ENCODE measurements around the gene ALG12. TPM values are rescaled to one million over a fixed set of nuclear protein-coding genes. Genes with fewer than 3 reads are reported as not detected.

The ALG12 gene
- polyA plus RNA-seq, 3 donors = 7.2 to 9.5 (median 9.0) TPM

DNA sequence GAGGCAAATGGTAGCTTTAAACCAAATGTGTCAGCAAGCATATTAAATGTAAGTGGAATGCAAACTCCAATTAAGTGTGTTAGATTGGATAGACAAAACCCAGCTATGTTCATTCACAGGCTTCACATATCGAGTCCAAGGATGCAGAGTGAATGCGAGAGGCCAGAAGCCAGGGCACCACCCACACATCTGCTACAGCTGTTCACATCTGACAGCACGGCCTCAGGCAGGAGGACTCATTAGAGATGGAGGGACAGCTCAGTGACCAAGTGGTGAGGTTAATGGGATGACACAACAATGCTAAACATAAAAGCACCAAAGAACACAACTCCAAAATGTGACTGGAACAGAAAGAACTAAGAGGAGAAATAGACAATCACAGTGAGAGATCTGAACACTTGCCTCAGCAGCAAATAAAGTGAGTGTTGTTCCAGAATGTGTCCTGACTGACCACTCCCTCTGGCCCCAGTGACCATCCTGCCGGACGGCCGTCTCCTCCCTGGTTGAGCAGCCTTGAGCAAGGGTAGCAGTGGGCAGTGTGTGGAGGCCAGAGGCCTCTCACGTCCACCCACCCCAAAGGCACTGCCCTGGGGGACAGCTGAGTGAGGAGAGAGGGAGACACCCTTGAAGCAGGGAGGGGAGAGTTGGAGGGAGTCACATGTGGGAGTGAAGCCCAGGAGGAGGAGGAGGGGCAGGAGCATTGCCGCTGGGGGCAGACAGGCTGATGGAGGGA lies 23.8 kb downstream of the ALG12 start:
- intact Hi-C loops (cut with micrococcal nuclease) = no loop called here

DNA sequence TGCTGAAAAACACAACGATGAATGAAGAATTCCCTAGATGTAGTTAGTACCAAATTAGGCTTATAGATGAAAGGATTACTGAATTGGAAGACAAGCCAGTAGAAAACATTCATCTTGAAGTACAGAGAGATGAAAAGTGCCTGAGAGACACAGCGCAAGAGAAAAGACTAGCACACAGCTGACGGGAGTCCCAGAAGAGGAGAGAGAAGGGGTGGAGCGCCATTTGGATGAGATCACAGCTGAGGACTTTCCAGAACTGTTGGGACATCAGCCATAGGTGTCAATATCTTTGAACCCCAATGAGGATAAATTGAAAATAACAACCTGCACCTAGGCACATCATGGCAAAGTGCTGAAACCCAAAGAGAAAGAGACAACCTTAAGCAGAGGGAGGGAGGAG lies 25.2 kb downstream of the ALG12 start:
- H3K4me1 Mint-ChIP-seq = no peaks in the 10 kb centered on the region
- no peaks in the 10 kb centered on the region for H3K27me3 Mint-ChIP-seq (ENCODE audit: low read depth in 3 of 3)
- 100% methylated on average over 1 of the region's 4 CpGs for WGBS (ENCODE audit: insufficient coverage)

More for the DNA sequence above, 23.8 kb downstream of the ALG12 start:
- no peak for DNase-seq
- peaks cover 27 to 62% of the 10 kb centered on the region in 2 donors for H3K36me3 Mint-ChIP-seq
- Histone ChIP-seq H3K4me2 (replicated peaks; ENCODE audit: extremely low read depth, low read length, poor library complexity, severe bottlenecking) (no peak overlapping the region), H3K36me3 (replicated peaks in 1 of 2; ENCODE audit: control insufficient read depth in 1 of 2, insufficient read depth in 2 of 2, low read length in 2 of 2) (peaks cover 3 to 41% of the 10 kb centered on the region in 2 donors), H3K9me3 (replicated peaks in 1 of 2; ENCODE audit: control insufficient read depth in 1 of 2, insufficient read depth in 1 of 2, low read length in 2 of 2) (peaks cover 4 to 24% of the 10 kb centered on the region in 2 donors), H3K4me3 (replicated peaks in 1 of 3; ENCODE audit: low read depth in 2 of 3, low read length in 3 of 3) (no peak overlapping the region), H3K4me1 (ENCODE audit: control insufficient read depth in 1 of 2, insufficient read depth in 2 of 2, low read length in 2 of 2) (no peaks in the 10 kb centered on the region), H3K27me3 (ENCODE audit: control insufficient read depth in 2 of 2, insufficient read depth in 2 of 2, low read length in 2 of 2) (no peaks in the 10 kb centered on the region), H2AFZ (ENCODE audit: insufficient read depth, low read depth, low read length, poor library complexity, severe bottlenecking) (no peak overlapping the region), H4K20me1 (ENCODE audit: insufficient read depth, low read length) (peaks cover 3% of the 10 kb centered on the region), H3K79me2 (ENCODE audit: insufficient read depth, low read length) (no peaks in the 10 kb centered on the region), H3K9ac (ENCODE audit: insufficient read depth, low read length, poor library complexity, severe bottlenecking) (no peak overlapping the region), H3K27ac (ENCODE audit: low read depth in 1 of 2, low read length in 2 of 2) (no peak overlapping the region)
- no CpG with 5 or more reads among the region's 8 CpGs for WGBS (ENCODE audit: insufficient coverage)
- H3K9me3 Mint-ChIP-seq = peaks cover 11 to 19% (median 13%) of the 10 kb centered on the region in 7 donors
- H3K27ac Mint-ChIP-seq = peak overlapping the region in 2 of 7 donors; percentile 11 to 46
- H3K4me3 Mint-ChIP-seq = no peak overlapping the region
- no peaks in the 10 kb centered on the region for H3K4me1 Mint-ChIP-seq
- no peaks in the 10 kb centered on the region for H3K27me3 Mint-ChIP-seq (ENCODE audit: low read depth in 3 of 3)
- TF ChIP-seq, protein P1, sequence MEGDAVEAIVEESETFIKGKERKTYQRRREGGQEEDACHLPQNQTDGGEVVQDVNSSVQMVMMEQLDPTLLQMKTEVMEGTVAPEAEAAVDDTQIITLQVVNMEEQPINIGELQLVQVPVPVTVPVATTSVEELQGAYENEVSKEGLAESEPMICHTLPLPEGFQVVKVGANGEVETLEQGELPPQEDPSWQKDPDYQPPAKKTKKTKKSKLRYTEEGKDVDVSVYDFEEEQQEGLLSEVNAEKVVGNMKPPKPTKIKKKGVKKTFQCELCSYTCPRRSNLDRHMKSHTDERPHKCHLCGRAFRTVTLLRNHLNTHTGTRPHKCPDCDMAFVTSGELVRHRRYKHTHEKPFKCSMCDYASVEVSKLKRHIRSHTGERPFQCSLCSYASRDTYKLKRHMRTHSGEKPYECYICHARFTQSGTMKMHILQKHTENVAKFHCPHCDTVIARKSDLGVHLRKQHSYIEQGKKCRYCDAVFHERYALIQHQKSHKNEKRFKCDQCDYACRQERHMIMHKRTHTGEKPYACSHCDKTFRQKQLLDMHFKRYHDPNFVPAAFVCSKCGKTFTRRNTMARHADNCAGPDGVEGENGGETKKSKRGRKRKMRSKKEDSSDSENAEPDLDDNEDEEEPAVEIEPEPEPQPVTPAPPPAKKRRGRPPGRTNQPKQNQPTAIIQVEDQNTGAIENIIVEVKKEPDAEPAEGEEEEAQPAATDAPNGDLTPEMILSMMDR (IDR thresholded peaks at IDR 0.05) = no peak

More for the DNA sequence above, 25.2 kb downstream of the ALG12 start:
- Histone ChIP-seq H3K4me1 (ENCODE audit: control insufficient read depth in 1 of 2, insufficient read depth in 2 of 2, low read length in 2 of 2) (no peaks in the 10 kb centered on the region), H3K36me3 (replicated peaks in 1 of 2; ENCODE audit: control insufficient read depth in 1 of 2, insufficient read depth in 2 of 2, low read length in 2 of 2) (peaks cover 3 to 51% of the 10 kb centered on the region in 2 donors), H2AFZ (ENCODE audit: insufficient read depth, low read depth, low read length, poor library complexity, severe bottlenecking) (no peak overlapping the region), H3K9ac (ENCODE audit: insufficient read depth, low read length, poor library complexity, severe bottlenecking) (no peak overlapping the region), H4K20me1 (ENCODE audit: insufficient read depth, low read length) (peaks cover 3% of the 10 kb centered on the region), H3K4me3 (replicated peaks in 1 of 3; ENCODE audit: low read depth in 2 of 3, low read length in 3 of 3) (no peak overlapping the region), H3K27ac (ENCODE audit: low read depth in 1 of 2, low read length in 2 of 2) (no peak overlapping the region), H3K9me3 (replicated peaks in 1 of 2; ENCODE audit: control insufficient read depth in 1 of 2, insufficient read depth in 1 of 2, low read length in 2 of 2) (peaks cover 16 to 35% of the 10 kb centered on the region in 2 donors), H3K4me2 (replicated peaks; ENCODE audit: extremely low read depth, low read length, poor library complexity, severe bottlenecking) (no peak overlapping the region), H3K27me3 (ENCODE audit: control insufficient read depth in 2 of 2, insufficient read depth in 2 of 2, low read length in 2 of 2) (no peaks in the 10 kb centered on the region), H3K79me2 (ENCODE audit: insufficient read depth, low read length) (peaks cover 10% of the 10 kb centered on the region)
- intact Hi-C loops (cut with micrococcal nuclease) = no loop called here
- Mint-ChIP-seq H3K9me3 (peaks cover 15 to 30% (median 22%) of the 10 kb centered on the region in 7 donors), H3K27ac (peak overlapping the region in 2 of 7 donors; percentile 39 to 46), H3K36me3 (peaks cover 38 to 68% of the 10 kb centered on the region in 2 donors), H3K4me3 (no peak overlapping the region)
- no peak for DNase-seq
- TF ChIP-seq, protein P1 (IDR thresholded peaks at IDR 0.05) = no peak

All from CD14-positive monocyte (primary cell).